Skin of body (tissue), 2 donors: ENCODE measurements around the gene TXNDC8. TPM values are rescaled to one million over a fixed set of nuclear protein-coding genes. Genes with fewer than 3 reads are reported as not detected.

ENCODE experiments used
- small RNA-seq: library from RNA; depleted of rRNA; stranded (forward); fragments of <200 nt; gene quantifications from one replicate; pipeline ENCODE3, GENCODE V24; 2014; ENCODE audit warnings: low replicate concordance
- total RNA-seq: library from RNA; depleted of rRNA; stranded (reverse); fragments of >200 nt; gene quantifications from one replicate; pipeline ENCODE4 v1.2.3, GENCODE V29; 2014

The TXNDC8 gene
- total RNA-seq, 1 donor from 2014 or later = not detected

Small RNA genes lying within 50 kb of the gene (small RNA-seq; reads per million reads assigned to genes)
- not detected for gene RNU6-1039P

Other genes starting within 250 kb of the TXNDC8 start
- 0.30 TPM for gene C9orf152, start 129.7 kb downstream of the TXNDC8 start, total RNA-seq
- gene TXN, start 81.4 kb downstream of the TXNDC8 start, total RNA-seq = 94.3 TPM
- 44.6 TPM for gene SVEP1, start 241.9 kb upstream of the TXNDC8 start, total RNA-seq